Measurements from ENCODE around the gene CTAGE8.
"Not testable (repeated sequence)": the region's sequence is repeated elsewhere in the genome, so short reads cannot be mapped to it uniquely, and the experiment has no call there.

CTAGE8 gene

GRCh38 chr7:144256112-144256511 lies 13.0 kb downstream of the CTAGE8 start:
- DNase-seq: peak; percentile 1

DNA sequence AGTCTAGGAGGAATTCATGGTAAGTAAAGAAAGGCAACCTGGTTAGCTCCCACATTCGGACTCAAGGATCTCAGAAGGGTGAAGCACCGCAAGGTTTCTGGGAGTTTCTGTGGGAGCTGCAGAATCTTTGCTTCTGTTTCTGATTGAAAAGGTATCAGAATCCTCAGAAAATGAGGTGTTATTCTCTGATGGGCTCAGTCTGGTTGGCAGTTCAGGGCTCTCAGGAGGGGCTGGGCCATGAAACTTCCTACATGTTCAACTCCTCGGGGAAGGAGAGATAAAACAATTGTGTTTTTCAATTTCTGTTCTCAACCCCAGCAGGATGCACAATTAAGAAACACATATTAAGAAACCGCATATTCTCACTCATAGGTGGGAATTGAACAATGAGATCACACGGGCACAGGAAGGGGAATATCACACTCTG lies 13.6 kb downstream of the CTAGE8 start:
- DNase-seq: no peak

DNA sequence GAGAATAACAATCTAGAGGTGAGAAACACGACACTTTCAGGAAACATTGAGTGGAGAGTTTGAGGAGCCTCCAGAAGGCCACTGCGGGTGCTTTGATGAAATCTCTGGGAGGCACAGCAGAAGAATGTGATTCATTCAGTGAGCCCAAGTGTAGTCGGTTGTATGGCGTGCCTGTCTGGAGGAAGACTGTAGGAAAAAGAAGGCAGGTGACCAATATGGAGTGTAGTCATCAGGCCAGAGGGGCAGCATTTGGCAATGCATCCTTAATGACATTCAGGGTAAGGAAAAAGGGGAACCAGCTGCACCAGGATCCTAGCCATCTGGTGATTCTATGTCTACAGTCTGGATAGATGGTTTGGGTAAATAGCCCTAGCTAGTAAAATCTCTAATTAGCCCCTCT lies 16.8 kb downstream of the CTAGE8 start:
- DNase-seq: not testable (repeated sequence)

- DNase-seq: not testable (repeated sequence)
Observed at GRCh38 chr7:144247674-144248330, 21.3 kb downstream of the CTAGE8 start.

DNA sequence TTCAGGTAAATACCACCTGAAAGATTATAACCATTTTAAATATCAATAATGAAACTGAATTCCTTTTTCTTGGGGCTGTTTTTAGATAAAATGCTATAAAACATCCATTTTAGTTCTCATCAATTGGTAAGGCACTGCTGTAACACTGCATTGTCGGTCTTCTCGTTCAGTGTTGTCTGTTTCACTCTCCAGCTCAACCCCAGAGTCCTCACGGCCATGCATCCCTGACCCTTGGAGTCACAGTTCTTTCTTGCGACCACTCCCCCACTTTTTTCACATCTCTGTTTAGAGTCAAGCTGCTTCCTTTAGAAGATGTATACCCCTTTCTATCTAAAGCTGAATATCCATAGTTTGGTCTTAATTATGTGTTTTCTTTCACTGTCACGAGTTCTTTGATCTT lies 22.1 kb downstream of the CTAGE8 start:
- not testable (repeated sequence) for DNase-seq

DNA sequence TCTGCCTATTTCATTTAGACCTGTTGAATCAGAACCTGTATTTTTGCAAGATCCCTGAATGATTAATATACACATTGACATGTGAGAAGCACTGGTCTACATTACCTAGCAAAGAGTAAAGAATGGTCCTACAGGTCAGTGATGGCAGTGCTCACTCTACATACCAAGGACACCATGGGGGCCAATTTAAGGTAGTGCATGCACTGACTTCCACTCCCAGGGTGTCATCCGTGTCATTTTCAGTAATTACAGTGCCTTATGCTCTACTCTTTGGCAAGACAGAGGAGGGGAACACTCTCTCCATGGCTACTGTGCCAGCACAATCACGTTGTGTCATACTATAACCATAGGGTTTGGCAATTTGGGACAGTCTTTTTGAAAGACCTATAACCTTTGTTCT lies 23.7 kb downstream of the CTAGE8 start:
- not testable (repeated sequence) for DNase-seq

DNA sequence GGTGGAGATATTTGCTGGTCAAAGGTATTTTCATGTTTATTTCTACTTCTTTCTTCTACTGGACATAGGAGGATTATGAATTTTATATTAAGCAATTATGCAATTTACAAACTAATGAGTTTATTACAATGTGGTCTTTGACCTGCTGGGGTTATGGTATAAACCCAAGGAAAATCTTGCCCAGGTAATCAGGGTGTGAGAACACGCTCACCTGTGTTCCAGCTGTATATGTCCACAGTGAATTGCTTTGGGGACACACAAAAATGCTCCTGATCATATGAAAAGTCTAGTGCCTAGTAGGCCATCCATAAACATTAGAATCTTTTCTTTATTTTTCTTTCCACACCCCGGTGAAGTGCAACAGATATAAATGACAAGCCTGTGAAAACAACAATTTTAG lies 29.7 kb downstream of the CTAGE8 start, which contains the start of gene OR2A42:
OR2A42 (minus strand) TSS at position 241 of the 400 bp plus-strand sequence. CDS start 6,762 bp downstream, outside the sequence.
- not testable (repeated sequence) for DNase-seq

DNA sequence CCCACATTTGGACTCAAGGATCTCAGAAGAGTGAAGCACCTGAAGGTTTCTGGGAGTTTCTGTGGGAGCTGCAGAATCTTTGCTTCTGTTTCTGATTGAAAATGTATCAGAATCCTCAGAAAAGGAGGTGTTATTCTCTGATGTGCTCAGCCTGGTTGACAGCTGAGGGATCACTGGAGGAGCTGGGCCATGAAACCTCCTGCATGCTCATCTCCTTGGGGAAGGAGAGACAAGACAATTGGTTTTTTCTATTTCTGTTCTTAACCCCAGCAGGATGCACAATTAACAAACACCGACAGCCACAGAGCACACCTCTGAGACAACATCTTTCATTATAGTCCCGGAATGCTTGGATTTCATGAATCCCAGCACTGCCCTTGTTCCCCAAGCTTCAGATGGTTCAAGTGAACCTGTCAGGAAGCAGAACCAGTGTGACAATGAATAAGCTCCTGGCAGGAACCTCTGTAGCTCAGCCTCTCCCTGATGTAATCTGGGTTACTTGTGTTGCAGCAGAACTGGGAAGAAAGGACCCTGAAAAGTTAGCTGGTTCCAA lies 30.5 kb downstream of the CTAGE8 start:
- DNase-seq: not testable (repeated sequence)

DNA sequence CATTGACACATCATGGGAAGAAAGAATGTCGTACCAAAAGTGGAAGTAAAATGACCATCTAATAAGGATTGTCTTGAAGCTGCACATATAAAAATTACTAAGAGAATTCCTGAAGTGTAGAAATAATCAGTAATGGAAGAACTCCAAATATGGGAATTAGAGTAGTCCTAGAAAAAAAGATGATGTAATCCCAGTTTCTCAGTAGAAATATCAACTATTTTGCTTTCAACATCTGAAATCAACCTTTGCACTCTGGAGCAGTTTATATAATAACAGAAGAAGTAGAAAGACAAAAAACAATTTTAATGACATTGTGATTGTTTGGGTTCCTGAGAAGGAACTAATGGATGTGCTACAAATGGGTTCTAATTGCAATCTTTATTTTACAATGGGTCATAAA lies 36.0 kb downstream of the CTAGE8 start:
- not testable (repeated sequence) for DNase-seq

DNA sequence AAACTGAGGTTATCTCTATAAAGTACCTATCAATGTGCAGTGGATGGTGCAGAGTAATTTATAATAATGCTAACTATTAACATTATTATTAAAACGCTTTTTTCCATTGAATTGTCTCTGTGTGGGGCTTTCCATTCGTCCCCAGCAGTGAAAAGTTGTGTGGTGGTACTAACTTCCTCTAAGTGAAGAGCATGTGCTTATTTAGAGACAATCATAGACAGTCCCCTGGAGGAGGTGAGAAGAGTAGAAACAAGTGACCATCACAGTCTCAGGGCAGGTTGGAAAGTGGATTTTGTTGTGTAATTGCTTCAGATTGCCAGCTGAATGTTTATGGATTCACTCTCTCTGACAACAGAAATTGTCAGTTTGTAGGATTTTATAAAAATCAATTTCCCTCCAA lies 38.1 kb downstream of the CTAGE8 start:
- DNase-seq: not testable (repeated sequence)

DNA sequence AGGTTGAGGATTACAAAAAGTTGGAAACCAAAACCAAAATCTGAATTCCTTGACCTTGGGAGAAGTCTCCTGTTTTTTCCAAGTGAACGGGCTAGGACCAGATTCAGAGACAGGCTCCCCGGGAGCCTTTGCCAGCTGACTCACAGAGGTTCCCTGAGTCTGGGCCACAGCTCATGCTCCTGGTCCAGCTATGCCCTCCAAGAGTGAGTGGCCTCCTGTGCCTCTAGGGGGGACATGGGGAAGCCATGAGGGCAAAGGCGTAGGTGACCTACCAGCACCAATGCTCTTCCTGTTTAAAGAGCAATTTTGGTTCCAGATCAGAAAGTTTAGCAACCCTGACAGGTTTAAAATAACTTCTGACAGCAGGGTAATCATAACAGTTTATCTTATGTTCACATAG lies 40.3 kb downstream of the CTAGE8 start:
- DNase-seq: not testable (repeated sequence)

- not testable (repeated sequence) for DNase-seq
Observed at GRCh38 chr7:144226866-144227265, 42.2 kb downstream of the CTAGE8 start.

DNA sequence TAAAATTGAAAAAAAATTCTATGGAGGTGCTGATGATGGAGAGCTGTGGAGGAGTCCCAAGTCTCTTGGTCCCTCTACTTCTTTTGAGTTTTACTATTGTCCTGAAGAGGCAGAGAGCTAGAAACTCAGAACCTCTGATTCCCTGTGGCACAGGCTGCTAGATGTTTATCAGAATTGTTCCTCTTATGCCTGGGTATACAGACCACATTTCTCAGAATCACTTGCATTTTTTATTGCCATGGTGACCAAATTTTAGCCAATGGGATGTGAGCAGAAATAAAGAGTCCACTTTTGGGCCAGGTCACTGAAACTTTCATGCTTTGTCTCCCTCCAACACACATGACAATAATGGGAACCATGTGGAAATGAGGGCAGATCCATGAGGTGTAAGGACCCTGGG lies 45.4 kb downstream of the CTAGE8 start:
- DNase-seq: not testable (repeated sequence)

DNA sequence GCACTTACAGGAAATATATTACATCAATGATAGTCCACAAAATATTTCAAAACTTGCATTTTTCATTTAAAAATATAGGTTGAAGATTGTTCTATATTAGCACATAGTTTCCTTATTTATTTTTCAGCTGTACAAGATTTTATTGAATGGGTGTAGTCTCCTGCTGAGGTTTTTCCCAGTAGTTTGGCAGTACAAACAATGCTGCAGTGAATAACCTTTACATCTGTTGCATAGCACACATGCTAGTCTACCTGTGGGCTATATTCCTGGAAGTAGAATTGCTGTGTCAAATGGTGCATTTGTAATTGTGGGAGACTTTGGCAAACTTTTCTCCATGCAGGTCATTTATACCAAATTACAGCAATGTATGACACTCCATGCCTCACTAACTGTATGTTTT lies 48.6 kb downstream of the CTAGE8 start:
- DNase-seq: not testable (repeated sequence)

- DNase-seq: not testable (repeated sequence)
Observed at GRCh38 chr7:144219149-144219548, 49.9 kb downstream of the CTAGE8 start.

DNA sequence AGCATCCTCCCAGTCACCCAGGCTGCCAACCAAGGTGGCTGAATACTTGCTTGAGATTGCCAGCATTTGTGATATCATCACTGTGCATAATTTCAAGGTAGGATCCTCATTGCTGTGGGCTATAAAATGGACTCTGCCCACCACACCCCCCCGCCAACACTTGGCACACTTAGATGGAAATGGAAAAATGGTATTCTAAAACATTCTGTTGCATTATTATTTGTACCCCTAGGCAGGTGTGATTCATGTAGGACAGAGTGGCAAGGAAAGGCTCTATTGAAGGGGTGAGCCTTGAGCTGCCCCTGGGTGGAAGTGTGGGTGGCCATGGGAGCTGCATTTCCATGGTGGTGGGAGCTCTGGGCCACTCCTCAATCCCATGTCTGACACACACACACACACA lies 50.5 kb downstream of the CTAGE8 start:
- not testable (repeated sequence) for DNase-seq

GRCh38 chr7:144217200-144217599 lies 51.9 kb downstream of the CTAGE8 start:
- not testable (repeated sequence) for DNase-seq

Data from NCI-H226 (cell line).